Activated CD8-positive, alpha-beta memory T cell treated with anti-CD3 and anti-CD28 coated beads for 48 hours (primary cell): ENCODE data around the gene N4BP2.
"Not testable (repeated sequence)": the region's sequence is repeated elsewhere in the genome, so short reads cannot be mapped to it uniquely, and the experiment has no call there.

ENCODE experiments used
- DNase-seq, 3 experiments: peaks; one replicate each; pipeline ENCODE4 v3.0.0-alpha.2; 2020; ENCODE audit warnings: low read depth in 2 of 3, low spot score in 2 of 3

N4BP2 gene

GRCh38 chr4:40086421-40086820 is 29.8 kb downstream of the N4BP2 start:
- no peak for DNase-seq

DNA sequence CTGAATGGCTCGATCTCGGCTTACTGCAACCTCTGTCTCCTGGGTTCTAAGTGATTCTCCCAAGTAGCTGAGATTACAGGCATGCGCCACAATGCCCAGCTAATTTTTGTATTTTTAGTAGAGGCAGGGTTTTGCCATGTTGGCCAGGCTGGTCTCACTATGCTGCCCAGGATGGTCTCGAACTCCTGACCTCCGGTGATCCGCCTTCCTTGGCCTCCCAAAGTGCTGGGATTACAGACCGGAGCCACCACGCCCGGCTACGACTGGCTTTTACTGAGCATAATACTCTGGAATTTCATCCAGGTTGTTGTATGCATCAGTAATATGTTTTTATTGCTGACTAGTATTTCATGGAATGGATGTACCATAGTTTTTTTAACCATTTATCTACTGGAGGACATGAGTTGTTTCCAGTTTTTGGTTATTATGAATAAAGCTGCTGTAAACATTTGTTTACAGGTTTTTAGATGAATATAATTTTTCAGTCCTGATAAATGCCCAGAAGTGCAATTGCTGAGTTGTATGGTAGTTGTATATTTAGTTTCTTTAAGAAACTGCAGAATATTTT is 31.2 kb downstream of the N4BP2 start:
- no peak for DNase-seq

GRCh38 chr4:40093400-40093799 is 36.8 kb downstream of the N4BP2 start:
- DNase-seq = not testable (repeated sequence)

- no peak for DNase-seq
These were observed 42.4 kb downstream of the N4BP2 start for GRCh38 chr4:40099010-40099409.

GRCh38 chr4:40107150-40107549 is 50.5 kb downstream of the N4BP2 start:
- DNase-seq = not testable (repeated sequence)

GRCh38 chr4:40112027-40112792 is 55.6 kb downstream of the N4BP2 start:
- no peak for DNase-seq

- DNase-seq = no peak
These were observed 57.6 kb downstream of the N4BP2 start for GRCh38 chr4:40114206-40114605.

DNA sequence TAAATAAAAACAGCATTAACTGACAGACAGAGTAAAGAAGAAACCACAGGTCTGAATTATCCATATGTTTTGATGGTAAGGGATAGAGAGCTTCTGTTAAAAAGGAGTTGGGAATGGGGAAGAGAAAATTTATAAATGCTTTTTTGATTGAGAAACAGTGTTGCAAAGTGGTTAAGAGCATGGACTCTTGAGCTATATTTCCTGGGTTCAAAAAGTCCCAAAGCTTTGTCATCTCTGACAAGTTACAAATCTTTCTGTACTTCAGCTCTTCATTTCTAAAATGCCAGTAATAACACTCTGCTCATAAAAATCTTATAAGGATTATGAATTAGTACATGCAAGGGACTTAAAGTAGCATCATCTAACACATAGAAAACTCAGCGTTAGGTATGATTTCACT is 62.2 kb downstream of the N4BP2 start:
- no peak for DNase-seq

- DNase-seq = no peak
These were observed 62.7 kb downstream of the N4BP2 start for GRCh38 chr4:40119344-40119743.

- no peak for DNase-seq
These were observed 64.9 kb downstream of the N4BP2 start for GRCh38 chr4:40121515-40121914.

GRCh38 chr4:40122941-40123340 is 66.3 kb downstream of the N4BP2 start:
- no peak for DNase-seq

GRCh38 chr4:40124690-40125089 is 68.0 kb downstream of the N4BP2 start:
- DNase-seq = no peak

- no peak for DNase-seq
These were observed 73.9 kb downstream of the N4BP2 start for GRCh38 chr4:40130401-40131036.

GRCh38 chr4:40132816-40133215 is 76.2 kb downstream of the N4BP2 start:
- no peak for DNase-seq

DNA sequence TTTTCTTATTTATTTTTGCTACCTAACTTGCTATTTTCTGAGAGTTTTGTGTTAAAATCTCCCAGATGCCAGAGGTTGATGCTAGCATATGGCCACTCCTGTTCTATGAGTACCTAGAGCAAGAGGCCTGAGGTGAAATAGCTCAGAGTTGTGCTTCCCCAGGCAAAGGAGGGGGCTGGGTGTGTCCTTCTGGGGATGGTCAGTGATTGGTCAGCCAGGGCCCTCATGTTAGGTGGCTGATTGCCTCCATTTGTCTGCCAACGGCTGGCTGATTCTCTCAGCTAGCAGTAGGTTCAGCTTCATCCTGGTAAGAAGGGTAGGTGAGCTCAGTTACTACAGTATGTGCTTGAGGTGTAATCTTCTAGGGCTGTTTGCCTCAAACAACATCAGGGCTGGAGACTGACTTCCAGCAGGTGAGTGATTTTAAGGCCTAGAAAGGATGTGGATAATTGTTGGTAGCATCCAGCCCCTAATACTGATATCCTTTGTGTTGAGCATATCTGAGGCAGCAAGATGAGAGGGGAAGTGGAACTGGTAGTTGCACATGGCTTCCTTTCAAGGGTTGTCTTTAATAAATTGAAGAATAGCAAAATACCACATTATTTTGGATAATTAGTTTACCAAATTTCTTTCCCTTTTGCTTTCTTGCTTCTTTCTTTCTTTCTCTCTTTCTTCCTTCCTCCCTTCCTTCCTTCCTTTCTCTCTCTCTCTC is 77.7 kb downstream of the N4BP2 start:
- no peak for DNase-seq

GRCh38 chr4:40136202-40136601 is 79.6 kb downstream of the N4BP2 start:
- not testable (repeated sequence) for DNase-seq

DNA sequence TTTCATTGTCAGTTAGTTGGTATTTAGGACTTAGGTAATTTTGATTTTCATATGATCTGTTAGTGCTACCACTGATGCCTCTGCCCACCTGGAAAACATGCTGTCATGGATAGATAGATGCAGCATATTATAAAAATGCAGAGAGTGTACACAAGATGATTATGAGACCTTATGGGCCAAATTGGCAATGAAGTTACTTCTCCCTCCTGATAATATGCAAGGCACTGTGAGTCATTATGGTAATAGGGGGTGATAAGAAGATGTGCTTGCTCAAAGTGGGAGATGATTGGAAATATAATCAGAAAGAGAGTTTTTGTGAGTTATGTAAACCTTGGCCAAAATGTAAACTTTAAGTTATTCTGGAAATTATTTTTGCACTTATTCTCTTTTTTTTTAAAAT is 83.5 kb downstream of the N4BP2 start:
- no peak for DNase-seq

- DNase-seq = not testable (repeated sequence)
These were observed 83.9 kb downstream of the N4BP2 start for GRCh38 chr4:40140597-40140996.

DNA sequence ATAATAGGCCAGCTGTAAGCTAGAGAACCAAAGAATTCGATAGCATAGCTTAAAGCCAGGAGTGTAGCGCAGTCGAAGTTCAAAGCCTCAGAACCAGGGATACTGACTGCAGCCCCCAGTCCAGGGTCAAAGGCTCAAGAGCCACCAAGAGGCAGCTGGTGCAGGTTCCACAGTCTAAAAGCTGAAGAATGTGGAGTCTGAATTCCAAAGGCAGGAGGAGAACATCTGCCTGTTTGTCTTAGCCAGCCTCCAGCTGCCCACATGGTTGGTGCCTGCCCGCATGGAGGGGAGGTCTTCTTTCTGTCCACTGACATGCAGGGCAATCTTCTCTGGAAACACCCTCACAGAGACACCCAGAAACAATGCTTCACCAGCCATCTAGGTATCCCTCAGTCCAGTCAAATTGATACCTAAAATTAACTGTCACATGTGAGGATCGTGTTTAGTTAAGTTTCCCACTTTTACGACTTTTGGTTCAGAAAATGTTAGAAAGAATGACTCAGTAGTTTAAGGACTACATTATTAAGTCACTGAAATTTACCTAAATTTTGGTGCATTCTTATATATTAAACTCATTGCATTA is 87.4 kb downstream of the N4BP2 start:
- no peak for DNase-seq

DNA sequence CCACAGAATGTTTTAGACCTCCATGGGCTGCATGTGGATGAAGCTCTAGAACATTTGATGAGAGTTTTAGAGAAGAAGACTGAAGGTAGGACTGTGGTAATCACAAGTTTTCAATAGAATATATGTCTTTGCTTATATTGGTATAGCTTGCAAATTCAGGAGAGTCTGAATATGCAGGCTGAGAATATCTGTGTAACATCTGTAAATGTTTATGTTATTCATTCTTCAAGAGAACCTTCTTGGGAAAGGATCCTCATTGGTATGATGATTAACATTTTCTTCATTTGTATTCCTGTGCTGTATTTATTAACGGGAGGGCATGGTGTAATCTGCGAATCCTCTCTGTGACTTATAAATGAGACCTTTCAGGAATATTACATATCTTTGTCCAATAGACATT is 88.1 kb downstream of the N4BP2 start:
- no peak for DNase-seq

- DNase-seq = not testable (repeated sequence)
These were observed 90.8 kb downstream of the N4BP2 start for GRCh38 chr4:40147490-40147889.
